SU-DHL-6 (cell line): ENCODE measurements around the gene VSTM2A.

ENCODE experiments used
- CTCF ChIP-seq: fragments of 200-600 bp; sonication (generic); IDR thresholded peaks from one replicate; pipeline ENCODE4 v1.5.1; 2017; ENCODE audit warnings: antibody characterized with exemption, mild to moderate bottlenecking, low read length, moderate library complexity; ENCODE audit not compliant: insufficient read depth, poor library complexity, severe bottlenecking
- EZH2phosphoT487 ChIP-seq: fragments of 200-600 bp; sonication (generic), shearing (Covaris generic); conservative IDR thresholded peaks from 2 replicates; pipeline ENCODE4 v1.6.1; 2018; ENCODE audit warnings: mild to moderate bottlenecking, antibody characterized with exemption, low read length, moderate library complexity, mixed read lengths

DNA sequence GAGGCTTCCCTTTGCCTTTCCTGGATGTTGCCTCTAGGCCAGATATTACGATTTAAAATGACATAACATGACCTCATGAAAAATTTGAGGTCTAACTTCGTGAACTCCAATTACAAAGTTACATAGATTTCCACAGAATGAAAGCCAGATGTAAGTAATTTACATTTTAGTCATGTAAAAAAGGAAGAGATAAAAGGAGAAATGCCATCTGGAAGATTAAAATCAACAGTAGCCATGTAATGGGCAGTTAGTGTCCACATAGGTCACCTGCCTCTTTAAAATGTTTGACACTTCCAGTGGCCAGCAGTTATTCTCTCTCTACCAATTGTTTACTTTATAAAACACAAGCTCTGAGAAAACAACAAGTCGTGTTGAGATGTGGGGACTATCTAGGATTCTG lies 4.1 kb upstream of the VSTM2A start:
- TF ChIP-seq CTCF = no peak
- no peak for TF ChIP-seq EZH2phosphoT487
